GM20431 (cell line): ENCODE measurements around the gene TEX53.

ENCODE experiments used
- in situ Hi-C: fragments of 300-500 bp; cut with MseI, MboI; formaldehyde crosslinking; loops from one replicate; pipeline ENCODE4 v1.15.0; 2020; ENCODE audit warnings: low sequenced_read_pairs; ENCODE audit not compliant: unreplicated experiment

TEX53 gene

GRCh38 chr9:114657705-114658104, at the start of gene TEX53:
Gene TEX53 (minus strand): TSS chr9:114657805. CDS start chr9:114657774, 31 bp downstream.
- in situ Hi-C loops = loop anchor here (10.0 kb wide), 1 partner anchor 253 kb away; no protein-coding TSS in a partner anchor

- in situ Hi-C loops = no loop called here
These were observed 49.1 kb upstream of the TEX53 start for GRCh38 chr9:114706711-114707110.

- in situ Hi-C loops = no loop called here
These were observed 44.4 kb upstream of the TEX53 start for GRCh38 chr9:114701988-114702387.

DNA sequence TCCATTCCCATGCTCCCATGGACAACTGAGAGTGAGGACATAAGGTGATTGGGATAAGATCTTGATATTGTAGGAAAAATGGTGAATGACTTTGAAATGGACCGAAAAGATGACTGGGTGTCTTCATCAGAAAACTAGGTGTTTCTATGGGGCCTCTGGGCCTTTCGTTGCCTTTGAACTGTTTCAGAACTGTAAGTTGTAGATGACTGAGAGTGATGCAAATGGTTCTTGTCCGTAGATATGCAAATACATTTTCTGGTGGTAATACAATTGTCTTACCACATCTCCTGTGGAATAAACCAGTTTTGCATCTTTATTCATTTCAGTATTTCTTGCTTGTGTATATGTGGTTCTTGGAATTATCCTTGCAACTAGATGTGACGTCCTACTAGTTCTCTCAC, 40.3 kb upstream of the TEX53 start:
- in situ Hi-C loops = no loop called here

GRCh38 chr9:114696814-114697544, 39.4 kb upstream of the TEX53 start:
- in situ Hi-C loops = no loop called here

DNA sequence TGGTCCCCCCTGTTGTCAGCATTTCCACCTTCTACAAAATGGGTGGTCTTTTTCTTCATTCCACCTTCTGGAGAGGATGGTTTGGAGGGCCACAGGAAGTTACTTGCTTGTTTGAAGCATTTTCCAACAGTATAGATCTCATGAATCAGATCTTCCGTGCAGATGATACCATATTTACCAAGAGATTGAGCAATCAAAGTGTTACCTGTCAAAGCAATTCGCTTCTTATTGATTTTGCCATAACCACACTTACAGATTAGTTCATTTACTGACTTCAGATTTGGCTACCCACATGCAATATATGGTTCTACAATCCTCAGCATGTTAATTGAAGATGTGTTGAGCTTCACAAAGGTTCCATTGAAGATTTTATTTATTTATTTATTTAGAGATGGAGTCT, 38.3 kb upstream of the TEX53 start:
- in situ Hi-C loops = no loop called here

- in situ Hi-C loops = no loop called here
These were observed 37.2 kb upstream of the TEX53 start for GRCh38 chr9:114694719-114695269.

- in situ Hi-C loops = no loop called here
These were observed 36.5 kb upstream of the TEX53 start for GRCh38 chr9:114694146-114694545.

- in situ Hi-C loops = no loop called here
These were observed 35.7 kb upstream of the TEX53 start for GRCh38 chr9:114693248-114693855.

DNA sequence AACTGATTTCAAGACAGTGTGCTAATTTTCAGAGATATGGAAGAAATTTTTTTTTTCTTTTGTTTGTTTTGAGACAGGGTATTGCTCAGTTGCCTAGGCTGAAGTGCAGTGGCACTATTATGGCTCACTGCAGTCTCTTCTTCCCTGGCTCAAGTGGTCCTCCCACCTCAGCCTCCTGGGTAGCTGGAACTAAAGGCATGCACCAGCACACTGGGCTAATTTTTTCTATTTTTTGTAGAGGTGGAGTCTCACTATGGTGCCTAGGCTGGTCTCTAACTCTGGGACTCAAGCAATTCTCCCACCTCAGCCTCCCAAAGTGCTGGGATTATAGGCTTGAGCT, 34.3 kb upstream of the TEX53 start:
- in situ Hi-C loops = no loop called here

GRCh38 chr9:114691046-114691955, 33.7 kb upstream of the TEX53 start:
- in situ Hi-C loops = no loop called here

DNA sequence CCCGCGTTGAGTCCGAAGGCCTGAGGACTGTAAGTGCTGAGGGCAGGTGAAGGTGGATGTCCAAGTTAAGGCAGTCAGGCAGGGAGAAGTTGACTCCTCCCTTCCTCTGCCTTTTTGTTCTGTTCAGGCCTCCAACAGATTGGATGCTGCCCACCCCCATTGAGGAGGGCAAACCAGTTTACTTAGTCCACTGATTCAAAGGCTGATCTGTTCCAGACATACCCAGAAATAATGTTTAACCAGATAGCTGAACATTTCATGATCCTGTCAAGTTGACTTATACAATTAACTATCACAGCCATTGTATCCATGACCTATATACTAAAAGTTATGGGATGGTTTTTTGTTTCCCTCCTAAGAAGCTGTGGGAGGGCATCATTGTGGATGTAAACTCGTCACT, 32.7 kb upstream of the TEX53 start:
- in situ Hi-C loops = no loop called here

- in situ Hi-C loops = no loop called here
These were observed 32.2 kb upstream of the TEX53 start for GRCh38 chr9:114689813-114690212.

DNA sequence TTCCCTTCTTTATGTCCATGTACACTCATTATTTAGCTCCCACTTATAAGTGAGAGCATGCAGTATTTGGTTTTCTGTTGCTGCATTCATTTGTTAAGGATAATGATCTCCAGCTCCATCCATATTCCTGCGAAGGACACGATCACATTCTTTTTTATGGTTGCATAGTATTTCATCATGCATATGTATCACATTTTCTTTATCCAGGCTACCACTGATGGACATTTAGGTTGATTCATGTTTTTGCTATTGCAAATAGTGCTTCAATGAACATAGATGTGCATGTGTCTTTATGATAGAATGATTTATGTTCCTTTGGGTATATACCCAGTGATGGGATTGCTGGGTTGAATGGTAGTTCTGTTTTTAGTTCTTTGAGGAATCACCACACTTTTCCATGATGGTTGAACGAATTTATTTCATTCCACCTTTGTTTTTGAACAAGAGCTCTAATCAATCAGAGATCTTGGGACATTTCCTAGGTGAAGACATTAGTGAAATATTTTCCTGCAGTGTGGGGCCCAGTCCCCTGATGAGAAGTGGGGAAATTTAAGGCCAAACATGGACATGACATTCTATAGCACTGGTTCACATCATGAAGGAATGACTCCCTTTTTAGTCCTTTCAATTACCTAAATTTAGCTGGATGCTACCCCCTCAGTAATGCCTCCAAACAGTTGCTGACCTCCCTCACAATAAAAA, 31.5 kb upstream of the TEX53 start:
- in situ Hi-C loops = no loop called here

GRCh38 chr9:114688379-114688778, 30.8 kb upstream of the TEX53 start:
- in situ Hi-C loops = no loop called here

GRCh38 chr9:114687034-114687433, 29.4 kb upstream of the TEX53 start:
- in situ Hi-C loops = no loop called here

DNA sequence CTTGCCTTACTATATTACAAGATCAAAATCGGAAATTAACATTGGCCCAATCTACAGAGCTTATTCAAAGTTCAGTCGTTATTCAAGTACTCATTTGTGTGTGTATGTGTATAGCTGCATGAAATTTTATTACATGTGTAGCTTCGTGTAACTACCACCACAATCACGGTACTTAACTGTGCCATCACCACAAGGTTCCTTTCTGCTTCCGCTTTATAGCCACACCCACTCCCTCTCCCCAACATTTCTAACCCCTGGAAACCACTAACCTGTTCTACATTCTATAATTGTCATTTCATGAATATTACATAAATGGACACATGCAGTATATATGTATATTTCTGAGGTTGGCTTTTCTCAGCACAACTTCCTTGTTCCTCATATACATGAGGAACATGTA, 28.3 kb upstream of the TEX53 start:
- in situ Hi-C loops = no loop called here

- in situ Hi-C loops = no loop called here
These were observed 26.4 kb upstream of the TEX53 start for GRCh38 chr9:114684036-114684435.

DNA sequence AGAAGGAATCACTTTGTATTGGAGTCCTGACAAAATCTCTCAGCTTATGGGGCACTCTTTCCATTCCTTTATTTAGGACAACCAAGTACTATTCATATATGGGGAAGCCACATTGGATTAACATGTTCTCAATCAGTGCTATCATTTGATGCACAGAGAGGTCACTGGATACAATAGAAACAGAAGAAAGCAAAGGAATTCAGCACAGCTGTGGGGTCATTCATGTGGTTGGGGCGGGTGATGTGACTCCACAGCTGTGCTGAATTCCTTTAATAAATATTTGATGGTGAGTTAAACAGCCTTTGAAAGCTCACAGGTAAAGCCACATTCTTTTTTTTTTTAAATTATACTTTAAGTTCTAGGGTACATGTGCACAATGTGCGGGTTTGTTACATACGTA, 25.2 kb upstream of the TEX53 start:
- in situ Hi-C loops = no loop called here
